K562 (cell line): ENCODE data around the gene ZEB2. TPM values are rescaled to one million over a fixed set of nuclear protein-coding genes. Genes with fewer than 3 reads are reported as not detected.
A peak's percentile ranks its signal among the peaks of the same experiment; 100 is the strongest.

Source experiments
- CEBPG ChIP-seq, 3 experiments: fragments of 200-800 bp in 1 of 3; sonication (Bioruptor generic) in 1 of 3; sonication (generic) in 1 of 3; formaldehyde crosslinking in 1 of 3; IDR thresholded peaks in 2 of 3; conservative IDR thresholded peaks in 1 of 3; 2 replicates each; pipeline versions ENCODE4 v1.6.1 to v1.8.0; 2016 to 2022; ENCODE audit warnings: missing compliant biosample characterization in 2 of 3, missing genetic modification characterization in 2 of 3, mild to moderate bottlenecking in 1 of 3, missing genetic modification reagents in 1 of 3
- CSDE1 ChIP-seq, 2 experiments: fragments of 450-650 bp; IDR thresholded peaks; 2 replicates each; pipeline ENCODE4 v1.6.1; 2016; ENCODE audit warnings: mild to moderate bottlenecking in 1 of 2
- FOSL1 ChIP-seq: fragments of 200-800 bp; sonication (Bioruptor generic); conservative IDR thresholded peaks from 2 replicates; pipeline ENCODE4 v1.6.1; 2016; ENCODE audit warnings: missing genetic modification characterization, missing compliant biosample characterization
- MAFK ChIP-seq: IDR thresholded peaks from 2 replicates; pipeline ENCODE4 v1.6.1; 2011; ENCODE audit warnings: low read length, improper control_type of control experiment
- NFE2 ChIP-seq: IDR thresholded peaks from 2 replicates; pipeline ENCODE4 v1.6.1; 2014; ENCODE audit warnings: antibody characterized with exemption, low read depth
- RB1 ChIP-seq: fragments of 450-650 bp; IDR thresholded peaks from 2 replicates; pipeline ENCODE4 v1.6.1; 2017; ENCODE audit warnings: low read depth, mild to moderate bottlenecking
- RBM17 ChIP-seq: fragments of 200-400 bp; formaldehyde crosslinking; IDR thresholded peaks from 2 replicates; pipeline ENCODE4 v1.6.1; 2017; ENCODE audit warnings: low read depth, mild to moderate bottlenecking, low read length, borderline replicate concordance
- SFPQ ChIP-seq: fragments of 200-400 bp; formaldehyde crosslinking; IDR thresholded peaks from 2 replicates; pipeline ENCODE4 v1.6.1; 2017; ENCODE audit warnings: mild to moderate bottlenecking, low read depth, low read length, moderate library complexity
- SRSF3 ChIP-seq: fragments of 200-400 bp; formaldehyde crosslinking; IDR thresholded peaks from 2 replicates; pipeline ENCODE4 v1.6.1; 2016; ENCODE audit warnings: mild to moderate bottlenecking, low read length, moderate library complexity; ENCODE audit not compliant: insufficient read depth
- TCF3 ChIP-seq: sonication (generic); formaldehyde crosslinking; IDR thresholded peaks from 2 replicates; pipeline ENCODE4 v1.4.0; 2020; ENCODE audit warnings: mild to moderate bottlenecking, missing genetic modification reagents
- THAP12 ChIP-seq: fragments of 250-450 bp; sonication (Bioruptor Pico); IDR thresholded peaks from 2 replicates; pipeline ENCODE4 v1.9.0; 2021; ENCODE audit warnings: mild to moderate bottlenecking, inconsistent platforms
- TRIM24 ChIP-seq, 2 experiments: fragments of 450-650 bp; IDR thresholded peaks; 2 replicates each; pipeline ENCODE4 v1.6.1; 2016
- ZBTB9 ChIP-seq: fragments of 450-650 bp; formaldehyde crosslinking; IDR thresholded peaks from 2 replicates; pipeline ENCODE4 v1.4.0; 2020; ENCODE audit warnings: mild to moderate bottlenecking, moderate library complexity
- ZFX ChIP-seq: sonication (generic); formaldehyde crosslinking; IDR thresholded peaks from 2 replicates; pipeline ENCODE4 v1.8.0; 2022; ENCODE audit warnings: mild to moderate bottlenecking, missing genetic modification reagents, moderate library complexity
- ZNF197 ChIP-seq: fragments of 200-800 bp; sonication (Bioruptor generic); IDR thresholded peaks from 2 replicates; pipeline ENCODE4 v1.6.1; 2016; ENCODE audit warnings: low read depth, missing genetic modification characterization, missing compliant biosample characterization
- ZNF232 ChIP-seq: sonication (generic); formaldehyde crosslinking; IDR thresholded peaks from 2 replicates; pipeline ENCODE4 v1.8.0; 2022; ENCODE audit warnings: mild to moderate bottlenecking, missing genetic modification reagents
- ZNF280B ChIP-seq: fragments of 250-450 bp; sonication (Bioruptor Pico); IDR thresholded peaks from 2 replicates; pipeline ENCODE4 v1.5.1; 2021; ENCODE audit warnings: mild to moderate bottlenecking
- ZNF408 ChIP-seq: fragments of 250-450 bp; sonication (Bioruptor Pico); IDR thresholded peaks from 2 replicates; pipeline ENCODE4 v1.4.0; 2020; ENCODE audit warnings: low read depth, mild to moderate bottlenecking, moderate library complexity
- ZNF639 ChIP-seq, 2 experiments: fragments of 200-800 bp in 1 of 2; sonication (Bioruptor generic) in 1 of 2; sonication (generic) in 1 of 2; formaldehyde crosslinking in 1 of 2; IDR thresholded peaks in 1 of 2; conservative IDR thresholded peaks in 1 of 2; 2 replicates each; pipeline versions ENCODE4 v1.5.0 to v1.6.1; 2016 to 2020; ENCODE audit warnings: missing compliant biosample characterization in 1 of 2, missing genetic modification characterization in 1 of 2, missing genetic modification reagents in 1 of 2
- polyA plus RNA-seq, 8 experiments: library from polyadenylated mRNA; depleted of rRNA in 4 of 8; stranded (reverse) in 5 of 8; unstranded in 3 of 8; fragments of >200 nt; fragmentation: Nextera tagmentation in 2 of 8; fragmentation: Illumina TruSeq in 1 of 8; extraction: Ambion mirVana in 2 of 8; extraction: Trizol in 1 of 8; gene quantifications; 2 replicates each; pipeline versions ENCODE4 v1.2.1 to v1.2.3, GENCODE V29; 2011 to 2014; ENCODE audit warnings: inconsistent platforms in 1 of 8, missing spikeins in 1 of 8
- total RNA-seq, 7 experiments: library from RNA; depleted of rRNA in 6 of 7; stranded (reverse); fragments of >200 nt in 6 of 7; fragmentation: Illumina TruSeq in 2 of 7; extraction: Trizol in 2 of 7; gene quantifications; 2 replicates each; pipeline versions ENCODE4 v1.2.1 to v1.2.3, GENCODE V29; 2011 to 2021; ENCODE audit warnings: low replicate concordance in 1 of 7

ZEB2 gene
- total and polyA plus RNA-seq, 9 of the 15 experiments (the other 6 are each of a cell fraction or from before 2014, with no cell fraction given) = 15.1 to 113 (median 72.3) TPM

- TF ChIP-seq SFPQ = no peak
- 0 out of 2 replicates have a peak, but pooled peaks have one; percentile 10 for TF ChIP-seq RB1
- TF ChIP-seq FOSL1 (tag) = peak; percentile 42
- TF ChIP-seq ZBTB9 (CRISPR knock-in tag) = no peak
- TF ChIP-seq CEBPG (CRISPR knock-in tag; IDR thresholded peaks at IDR 0.05) = peak; percentile 82
- TF ChIP-seq CEBPG (tag; conservative IDR thresholded peaks at IDR 0.05 in 1 of 2, IDR thresholded peaks at IDR 0.05 in 1 of 2) = peak; percentile 87 to 90
- TF ChIP-seq MAFK = 0 out of 2 replicates have a peak, but pooled peaks have one; percentile 2
- no peak for TF ChIP-seq ZFX
- TF ChIP-seq ZNF280B = no peak
- no peak for TF ChIP-seq THAP12 (CRISPR knock-in tag)
- peak in 1 of 2 experiments; percentile 16; a peak in 1 of 4 replicates for TF ChIP-seq TRIM24 (IDR thresholded peaks at IDR 0.05)
- no peak for TF ChIP-seq ZNF197 (CRISPR knock-in tag)
- no peak for TF ChIP-seq CSDE1 (IDR thresholded peaks at IDR 0.05)
- 0 out of 2 replicates have a peak, but pooled peaks have one; percentile 41 for TF ChIP-seq NFE2
- no peak for TF ChIP-seq ZNF639 (CRISPR knock-in tag; conservative IDR thresholded peaks at IDR 0.05 in 1 of 2, IDR thresholded peaks at IDR 0.05 in 1 of 2)
- TF ChIP-seq TCF3 (CRISPR knock-in tag) = no peak
- no peak for TF ChIP-seq RBM17
- TF ChIP-seq SRSF3 = no peak
- no peak for TF ChIP-seq ZNF232
- no peak for TF ChIP-seq ZNF408 (CRISPR knock-in tag)
These were observed 63.2 kb downstream of the ZEB2 start (continued) for GRCh38 chr2:144456680-144457079.
